Measurements from ENCODE around the gene PRPF40A. TPM values are rescaled to one million over a fixed set of nuclear protein-coding genes. Genes with fewer than 3 reads are reported as not detected.
A peak's percentile ranks its signal among the peaks of the same experiment; 100 is the strongest.
"Not testable (repeated sequence)": the region's sequence is repeated elsewhere in the genome, so short reads cannot be mapped to it uniquely, and the experiment has no call there.

Gene PRPF40A
- total RNA-seq = 74.6 TPM

GRCh38 chr2:152717228-152718075 is at the start of gene PRPF40A:
Gene PRPF40A (minus strand): TSS chr2:152717461. CDS start chr2:152717439, 22 bp downstream.
- TF ChIP-seq POLR2AphosphoS5 (IDR thresholded peaks at IDR 0.05; ENCODE audit: insufficient read depth in 1 of 2, low read depth in 1 of 2) (peak; percentile 81 to 92), POLR2A (IDR thresholded peaks at IDR 0.05) (peak in 1 of 2 donors; percentile 62), CTCF (IDR thresholded peaks at IDR 0.05) (no peak)
- H3K27ac ChIP-seq = peak within 1 kb of the TSS; percentile 97
- peaks cover 0 to 10% of the 10 kb centered on the region in 2 donors for H3K36me3 ChIP-seq
- H3K9me3 ChIP-seq = no peaks in the 10 kb centered on the region
- peaks cover 65% of the 10 kb centered on the region for H3K4me1 ChIP-seq
- intact Hi-C loops (cut with DNase I) = no loop called here
- H3K4me3 ChIP-seq = peak within 1 kb of the TSS; percentile 75 to 83
- DNase-seq (ENCODE audit: extremely low spot score in 2 of 2) = peak in 1 of 2 donors; percentile 99
- no peaks in the 10 kb centered on the region for H3K27me3 ChIP-seq

- H3K27me3 ChIP-seq = no peaks in the 10 kb centered on the region
- intact Hi-C loops (cut with DNase I) = no loop called here
- no peak for DNase-seq (ENCODE audit: extremely low spot score in 2 of 2)
- TF ChIP-seq POLR2A (IDR thresholded peaks at IDR 0.05) (no peak), POLR2AphosphoS5 (IDR thresholded peaks at IDR 0.05; ENCODE audit: insufficient read depth in 1 of 2, low read depth in 1 of 2) (no peak)
- H3K36me3 ChIP-seq = no peaks in the 10 kb centered on the region
- H3K9me3 ChIP-seq = no peaks in the 10 kb centered on the region
- H3K27ac ChIP-seq = no peak overlapping the region
- H3K4me3 ChIP-seq = no peak overlapping the region
- H3K4me1 ChIP-seq = no peaks in the 10 kb centered on the region
Observed at GRCh38 chr2:152766928-152767327, 49.7 kb upstream of the PRPF40A start.

- Histone ChIP-seq H3K9me3 (no peaks in the 10 kb centered on the region), H3K4me1 (no peaks in the 10 kb centered on the region), H3K36me3 (no peaks in the 10 kb centered on the region), H3K4me3 (no peak overlapping the region), H3K27me3 (no peaks in the 10 kb centered on the region), H3K27ac (no peak overlapping the region)
- TF ChIP-seq POLR2AphosphoS5 (IDR thresholded peaks at IDR 0.05; ENCODE audit: insufficient read depth in 1 of 2, low read depth in 1 of 2) (no peak), POLR2A (IDR thresholded peaks at IDR 0.05) (no peak), CTCF (IDR thresholded peaks at IDR 0.05) (no peak)
- no peak for DNase-seq (ENCODE audit: extremely low spot score in 2 of 2)
- intact Hi-C loops (cut with DNase I) = no loop called here
Observed at GRCh38 chr2:152763651-152764050, 46.4 kb upstream of the PRPF40A start.

GRCh38 chr2:152763208-152763607 is 45.9 kb upstream of the PRPF40A start:
- DNase-seq (ENCODE audit: extremely low spot score in 2 of 2); H3K9me3 ChIP-seq; H3K4me1 ChIP-seq; H3K27me3 ChIP-seq; H3K4me3 ChIP-seq; H3K36me3 ChIP-seq; H3K27ac ChIP-seq; intact Hi-C loops (cut with DNase I): not testable (repeated sequence)

GRCh38 chr2:152762202-152762601 is 44.9 kb upstream of the PRPF40A start:
- Histone ChIP-seq H3K4me1 (no peaks in the 10 kb centered on the region), H3K36me3 (no peaks in the 10 kb centered on the region), H3K4me3 (no peak overlapping the region), H3K27me3 (no peaks in the 10 kb centered on the region), H3K27ac (no peak overlapping the region), H3K9me3 (no peaks in the 10 kb centered on the region)
- intact Hi-C loops (cut with DNase I) = no loop called here
- TF ChIP-seq CTCF (IDR thresholded peaks at IDR 0.05) = no peak
- TF ChIP-seq POLR2AphosphoS5 (IDR thresholded peaks at IDR 0.05; ENCODE audit: insufficient read depth in 1 of 2, low read depth in 1 of 2) = no peak
- no peak for TF ChIP-seq POLR2A (IDR thresholded peaks at IDR 0.05)
- DNase-seq (ENCODE audit: extremely low spot score in 2 of 2) = no peak

GRCh38 chr2:152761214-152761613 is 44.0 kb upstream of the PRPF40A start:
- intact Hi-C loops (cut with DNase I) = no loop called here
- no peak for DNase-seq (ENCODE audit: extremely low spot score in 2 of 2)
- peaks cover 0 to 2% of the 10 kb centered on the region in 2 donors for H3K36me3 ChIP-seq

More at GRCh38 chr2:152761214-152761613, 44.0 kb upstream of the PRPF40A start:
- Histone ChIP-seq H3K27me3 (no peaks in the 10 kb centered on the region), H3K9me3 (no peaks in the 10 kb centered on the region), H3K4me1 (no peaks in the 10 kb centered on the region), H3K27ac (no peak overlapping the region), H3K4me3 (no peak overlapping the region)
- TF ChIP-seq POLR2A (IDR thresholded peaks at IDR 0.05) (no peak), CTCF (IDR thresholded peaks at IDR 0.05) (no peak), POLR2AphosphoS5 (IDR thresholded peaks at IDR 0.05; ENCODE audit: insufficient read depth in 1 of 2, low read depth in 1 of 2) (no peak)
